Astrocyte (in vitro differentiated cells and primary cell): ENCODE results near the gene PROB1. TPM values are rescaled to one million over a fixed set of nuclear protein-coding genes. Genes with fewer than 3 reads are reported as not detected.

ENCODE experiments used
- DNase-seq: peaks from one replicate; pipeline ENCODE4 v3.0.0-alpha.2; 2010; ENCODE audit warnings: low read depth
- FAIRE-seq: peaks from 2 replicates; lab custom pipeline; 2011; peaks lifted over from hg19 to GRCh38; lab: Jason Lieb, UNC
- H2AFZ ChIP-seq: 2 replicates; pipeline ENCODE4 v1.6.0; 2012; ENCODE audit warnings: low read depth, low read length, inconsistent platforms
- H3K27ac ChIP-seq: 2 replicates; pipeline ENCODE4 v1.5.1; 2011; ENCODE audit warnings: low read depth, low read length, inconsistent platforms
- H3K27me3 ChIP-seq: 2 replicates; pipeline ENCODE4 v1.6.0; 2011; ENCODE audit warnings: low read length, inconsistent platforms; ENCODE audit not compliant: insufficient read depth
- H3K36me3 ChIP-seq: 2 replicates; pipeline ENCODE4 v1.5.1; 2011; ENCODE audit warnings: low read length, inconsistent platforms; ENCODE audit not compliant: insufficient read depth
- H3K4me1 ChIP-seq: 2 replicates; pipeline ENCODE4 v1.5.1; 2011; ENCODE audit warnings: low read length, inconsistent platforms; ENCODE audit not compliant: insufficient read depth
- H3K4me2 ChIP-seq: 2 replicates; pipeline ENCODE4 v1.6.0; 2012; ENCODE audit warnings: low read length, inconsistent platforms
- H3K4me3 ChIP-seq: 2 replicates; pipeline ENCODE4 v1.5.1; 2011; ENCODE audit warnings: low read depth, mild to moderate bottlenecking, low read length, inconsistent platforms; ENCODE audit not compliant: insufficient read depth
- H3K79me2 ChIP-seq: 2 replicates; pipeline ENCODE4 v1.6.0; 2012; ENCODE audit warnings: mild to moderate bottlenecking, low read length, inconsistent platforms; ENCODE audit not compliant: insufficient read depth
- H3K9ac ChIP-seq: 2 replicates; pipeline ENCODE4 v1.6.0; 2012; ENCODE audit warnings: mild to moderate bottlenecking, low read length, inconsistent platforms
- H3K9me3 ChIP-seq: 2 replicates; pipeline ENCODE4 v1.5.1; 2012; ENCODE audit warnings: low read depth, mild to moderate bottlenecking, low read length, inconsistent platforms; ENCODE audit not compliant: insufficient read depth
- H4K20me1 ChIP-seq: 2 replicates; pipeline ENCODE4 v1.6.0; 2012; ENCODE audit warnings: low read length, inconsistent platforms; ENCODE audit not compliant: insufficient read depth
- H3K27ac Mint-ChIP-seq: one replicate; pipeline ENCODE4 v1.8.0; 2021; ENCODE audit warnings: mild to moderate bottlenecking, mixed read lengths; ENCODE audit not compliant: unreplicated experiment
- H3K27me3 Mint-ChIP-seq: one replicate; pipeline ENCODE4 v1.8.0; 2021; ENCODE audit warnings: low read depth, mixed read lengths; ENCODE audit not compliant: unreplicated experiment
- H3K36me3 Mint-ChIP-seq: one replicate; pipeline ENCODE4 v1.8.0; 2021; ENCODE audit warnings: low read depth, mixed read lengths; ENCODE audit not compliant: unreplicated experiment
- H3K4me1 Mint-ChIP-seq: one replicate; pipeline ENCODE4 v1.8.0; 2021; ENCODE audit warnings: low read depth, mixed read lengths; ENCODE audit not compliant: unreplicated experiment
- H3K4me3 Mint-ChIP-seq: one replicate; pipeline ENCODE4 v1.8.0; 2021; ENCODE audit warnings: mild to moderate bottlenecking, moderate library complexity, mixed read lengths; ENCODE audit not compliant: unreplicated experiment
- H3K9me3 Mint-ChIP-seq: one replicate; pipeline ENCODE4 v1.8.0; 2021; ENCODE audit warnings: mild to moderate bottlenecking, mixed read lengths; ENCODE audit not compliant: unreplicated experiment
- CTCF ChIP-seq: IDR thresholded peaks from 2 replicates; pipeline ENCODE4 v1.5.1; 2011; ENCODE audit warnings: low read depth, mild to moderate bottlenecking, inconsistent platforms, low read length, moderate library complexity; ENCODE audit not compliant: insufficient read depth
- EZH2 ChIP-seq: IDR thresholded peaks from 2 replicates; pipeline ENCODE4 v1.6.1; 2012; ENCODE audit warnings: mild to moderate bottlenecking, low read length, inconsistent platforms; ENCODE audit not compliant: insufficient read depth
- total RNA-seq: library from RNA; stranded (reverse); gene quantifications from 2 replicates; pipeline ENCODE4 v1.2.1, GENCODE V29; 2021

PROB1 gene
- total RNA-seq, 1 donor from 2014 or later: 0.59 TPM

- peaks cover 28% of the 10 kb centered on the region for H3K27me3 Mint-ChIP-seq
- H3K4me2 ChIP-seq: peak overlapping the region; percentile 81
- no peak overlapping the region for H3K27ac Mint-ChIP-seq
- H3K4me1 Mint-ChIP-seq: peaks cover 4% of the 10 kb centered on the region
- peaks cover 18% of the 10 kb centered on the region for H3K27me3 ChIP-seq
- H3K36me3 Mint-ChIP-seq: peaks cover 6% of the 10 kb centered on the region
- no peak overlapping the region for H3K4me3 Mint-ChIP-seq
- DNase-seq (no peak), FAIRE-seq (no peak)
- peaks cover 3% of the 10 kb centered on the region for H4K20me1 ChIP-seq
- H3K79me2 ChIP-seq: no peaks in the 10 kb centered on the region
- H3K4me1 ChIP-seq: peaks cover 12% of the 10 kb centered on the region
- no peaks in the 10 kb centered on the region for H3K9me3 Mint-ChIP-seq
- H2AFZ ChIP-seq: peak overlapping the region; percentile 71
- H3K4me3 ChIP-seq: peak overlapping the region; percentile 49
- TF ChIP-seq CTCF (peak; percentile 16), EZH2 (peak; percentile 51)
- no peak overlapping the region for H3K27ac ChIP-seq
- no peaks in the 10 kb centered on the region for H3K36me3 ChIP-seq
- H3K9me3 ChIP-seq: no peaks in the 10 kb centered on the region
- H3K9ac ChIP-seq: peak overlapping the region; percentile 31
Observed at GRCh38 chr5:139392678-139393496, 2.0 kb downstream of the PROB1 start.

- H4K20me1 ChIP-seq: peaks cover 3% of the 10 kb centered on the region
- Mint-ChIP-seq H3K27me3 (peaks cover 28% of the 10 kb centered on the region), H3K4me3 (no peak overlapping the region), H3K4me1 (peaks cover 4% of the 10 kb centered on the region), H3K36me3 (peaks cover 6% of the 10 kb centered on the region), H3K9me3 (no peaks in the 10 kb centered on the region), H3K27ac (no peak overlapping the region)
- H3K36me3 ChIP-seq: no peaks in the 10 kb centered on the region
- H3K79me2 ChIP-seq: no peaks in the 10 kb centered on the region
- DNase-seq (no peak), FAIRE-seq (no peak)
- peak overlapping the region; percentile 49 for H3K4me3 ChIP-seq
- no peaks in the 10 kb centered on the region for H3K9me3 ChIP-seq
- peak overlapping the region; percentile 81 for H3K4me2 ChIP-seq
- H2AFZ ChIP-seq: peak overlapping the region; percentile 71
- H3K27ac ChIP-seq: no peak overlapping the region
- H3K4me1 ChIP-seq: peaks cover 11% of the 10 kb centered on the region
- no peak overlapping the region for H3K9ac ChIP-seq
- TF ChIP-seq EZH2 (no peak), CTCF (no peak)
- H3K27me3 ChIP-seq: peaks cover 18% of the 10 kb centered on the region
Observed at GRCh38 chr5:139392324-139392677, 2.6 kb downstream of the PROB1 start.
